Measurements from ENCODE around the gene MEAF6. TPM values are rescaled to one million over a fixed set of nuclear protein-coding genes. Genes with fewer than 3 reads are reported as not detected.

The MEAF6 gene
- total RNA-seq, 1 donor from 2014 or later = 34.1 TPM

DNA sequence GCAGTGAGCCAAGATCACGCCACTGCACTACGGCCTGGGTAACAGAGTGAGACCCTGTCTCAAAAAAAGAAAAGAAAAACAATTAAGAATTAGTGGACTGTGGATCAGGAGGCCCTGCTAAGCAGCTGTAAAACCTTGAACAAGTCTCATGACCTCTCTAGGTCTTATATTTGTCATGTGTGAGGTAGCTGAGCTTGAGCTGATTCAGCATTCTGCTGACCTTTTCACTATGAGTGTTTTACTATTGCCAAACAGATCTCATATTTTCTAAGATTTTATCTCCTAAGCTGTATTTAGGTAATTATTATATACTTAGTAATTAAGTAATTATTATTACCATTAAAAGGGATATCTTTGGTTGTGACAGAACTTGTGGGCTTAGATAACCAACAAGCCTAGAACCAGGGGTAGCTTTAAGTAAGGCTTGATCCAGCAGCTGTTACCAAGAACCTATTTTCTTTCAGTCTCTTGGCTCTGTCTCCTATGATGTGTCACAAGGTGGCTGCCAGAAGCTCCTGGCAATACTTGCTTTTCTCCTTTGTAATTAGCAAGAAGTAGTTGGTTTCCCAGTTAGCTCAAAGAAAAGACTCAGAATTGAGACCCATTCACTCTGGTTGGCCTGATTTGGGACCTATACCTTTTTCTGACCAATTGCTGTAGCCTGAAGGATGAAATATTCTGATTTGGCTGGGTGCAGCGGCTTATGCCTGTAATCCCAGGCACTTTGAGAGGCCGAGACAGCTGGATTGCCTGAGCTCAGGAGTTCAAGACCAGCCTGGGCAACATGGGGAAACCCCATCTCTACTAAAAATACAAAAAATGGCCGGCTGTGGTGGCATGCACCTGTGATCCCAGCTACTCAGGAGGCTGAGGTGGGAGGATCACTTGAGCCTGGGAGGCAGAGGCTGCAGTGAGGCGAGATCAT, 48.7 kb downstream of the MEAF6 start:
- peaks cover 3% of the 10 kb centered on the region for H3K4me1 ChIP-seq
- H3K27ac ChIP-seq (replicated peaks) = no peak overlapping the region
- no peaks in the 10 kb centered on the region for H3K9me3 ChIP-seq (replicated peaks)
- no peaks in the 10 kb centered on the region for H3K36me3 ChIP-seq
- no peaks in the 10 kb centered on the region for H3K27me3 ChIP-seq (ENCODE audit: low read depth)
- H3K4me3 ChIP-seq = no peak overlapping the region
- no peak for DNase-seq
- TF ChIP-seq, protein P1, sequence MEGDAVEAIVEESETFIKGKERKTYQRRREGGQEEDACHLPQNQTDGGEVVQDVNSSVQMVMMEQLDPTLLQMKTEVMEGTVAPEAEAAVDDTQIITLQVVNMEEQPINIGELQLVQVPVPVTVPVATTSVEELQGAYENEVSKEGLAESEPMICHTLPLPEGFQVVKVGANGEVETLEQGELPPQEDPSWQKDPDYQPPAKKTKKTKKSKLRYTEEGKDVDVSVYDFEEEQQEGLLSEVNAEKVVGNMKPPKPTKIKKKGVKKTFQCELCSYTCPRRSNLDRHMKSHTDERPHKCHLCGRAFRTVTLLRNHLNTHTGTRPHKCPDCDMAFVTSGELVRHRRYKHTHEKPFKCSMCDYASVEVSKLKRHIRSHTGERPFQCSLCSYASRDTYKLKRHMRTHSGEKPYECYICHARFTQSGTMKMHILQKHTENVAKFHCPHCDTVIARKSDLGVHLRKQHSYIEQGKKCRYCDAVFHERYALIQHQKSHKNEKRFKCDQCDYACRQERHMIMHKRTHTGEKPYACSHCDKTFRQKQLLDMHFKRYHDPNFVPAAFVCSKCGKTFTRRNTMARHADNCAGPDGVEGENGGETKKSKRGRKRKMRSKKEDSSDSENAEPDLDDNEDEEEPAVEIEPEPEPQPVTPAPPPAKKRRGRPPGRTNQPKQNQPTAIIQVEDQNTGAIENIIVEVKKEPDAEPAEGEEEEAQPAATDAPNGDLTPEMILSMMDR (IDR thresholded peaks at IDR 0.05; ENCODE audit: borderline replicate concordance) = no peak
- intact Hi-C loops (cut with micrococcal nuclease) = no loop called here

DNA sequence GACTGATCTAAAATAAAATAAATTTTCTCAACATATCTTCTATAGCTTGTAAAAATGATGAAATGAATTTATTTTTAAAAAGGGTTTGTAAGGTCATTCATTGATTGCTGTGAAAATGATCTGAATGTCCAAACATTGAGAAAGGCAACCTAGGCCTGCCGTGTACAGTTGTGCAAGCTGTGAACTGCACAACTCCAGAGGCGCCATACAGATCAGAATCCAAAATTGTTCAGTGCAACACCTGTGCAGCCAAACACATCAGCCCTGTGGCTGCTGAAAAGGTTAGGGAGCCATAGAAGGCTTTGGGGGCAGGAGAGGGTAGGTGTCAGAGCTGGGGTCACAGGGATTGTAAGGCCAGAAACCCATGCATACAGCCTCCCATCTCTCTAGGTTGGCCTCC, 50.1 kb downstream of the MEAF6 start:
- TF ChIP-seq, protein P1 (IDR thresholded peaks at IDR 0.05; ENCODE audit: borderline replicate concordance) = no peak
- H3K4me3 ChIP-seq = no peak overlapping the region
- no peaks in the 10 kb centered on the region for H3K4me1 ChIP-seq
- no peaks in the 10 kb centered on the region for H3K9me3 ChIP-seq (replicated peaks)
- H3K27ac ChIP-seq (replicated peaks) = no peak overlapping the region
- no peaks in the 10 kb centered on the region for H3K36me3 ChIP-seq
- no peak for DNase-seq
- no peaks in the 10 kb centered on the region for H3K27me3 ChIP-seq (ENCODE audit: low read depth)
- intact Hi-C loops (cut with micrococcal nuclease) = no loop called here

DNA sequence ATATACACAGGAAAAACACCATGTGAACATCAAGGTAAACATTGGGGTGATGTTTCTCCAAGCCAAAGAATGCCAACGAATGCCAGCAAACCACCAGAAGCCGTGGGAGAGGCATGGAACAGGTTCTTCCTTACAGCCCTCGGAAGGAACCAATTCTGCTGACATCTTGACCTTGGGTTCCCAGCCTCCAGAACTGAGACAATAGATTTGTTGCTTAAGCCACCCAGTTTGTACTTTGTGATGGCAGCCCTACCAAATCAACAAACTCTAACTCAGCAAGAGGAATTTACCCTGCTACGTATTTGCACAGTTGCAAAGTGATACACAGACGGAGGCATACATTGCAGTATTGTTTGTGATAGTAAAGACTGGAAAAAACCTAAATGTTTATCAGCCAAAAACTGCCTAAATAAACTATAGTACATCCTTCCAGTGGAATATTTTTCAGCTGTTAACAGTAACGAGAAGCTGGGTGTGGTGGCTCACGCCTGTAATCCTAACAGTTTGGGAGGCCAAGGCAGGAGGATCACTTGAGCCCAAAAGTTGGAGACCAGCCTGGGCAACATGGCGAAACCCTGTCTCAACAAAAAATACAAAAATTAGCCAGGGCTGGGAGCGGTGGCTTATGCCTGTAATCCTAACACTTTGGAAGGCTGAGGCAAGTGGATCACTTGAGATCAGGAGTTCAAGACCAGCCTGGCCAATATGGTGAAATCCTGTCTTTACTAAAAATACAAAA, 52.7 kb downstream of the MEAF6 start:
- no peak for DNase-seq
- H3K27ac ChIP-seq (replicated peaks) = no peak overlapping the region
- TF ChIP-seq, protein P1 (IDR thresholded peaks at IDR 0.05; ENCODE audit: borderline replicate concordance) = no peak
- H3K9me3 ChIP-seq (replicated peaks) = no peaks in the 10 kb centered on the region
- intact Hi-C loops (cut with micrococcal nuclease) = no loop called here
- no peaks in the 10 kb centered on the region for H3K4me1 ChIP-seq
- no peaks in the 10 kb centered on the region for H3K36me3 ChIP-seq
- no peak overlapping the region for H3K4me3 ChIP-seq
- no peaks in the 10 kb centered on the region for H3K27me3 ChIP-seq (ENCODE audit: low read depth)

DNA sequence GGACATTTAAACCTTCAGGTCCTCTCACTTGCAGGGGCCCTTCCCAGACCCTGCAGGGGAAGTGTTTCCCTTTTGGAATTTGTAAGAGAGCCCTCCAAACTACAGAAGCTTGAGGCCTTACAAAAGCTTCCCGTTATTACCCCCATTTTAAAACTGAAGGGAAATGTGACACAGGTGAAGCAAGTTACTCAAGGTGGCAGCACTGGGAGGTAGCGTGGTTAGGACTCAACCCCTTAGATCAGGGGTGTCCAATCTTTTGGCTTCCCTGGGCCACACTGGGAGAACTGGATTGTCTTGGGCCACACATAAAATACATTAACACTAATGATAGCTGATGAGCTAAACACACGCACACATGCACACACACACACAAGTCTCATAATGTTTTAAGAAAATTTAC, 56.0 kb downstream of the MEAF6 start:
- Histone ChIP-seq H3K27ac (replicated peaks) (no peak overlapping the region), H3K4me3 (no peak overlapping the region), H3K27me3 (ENCODE audit: low read depth) (no peaks in the 10 kb centered on the region), H3K4me1 (peaks cover 9% of the 10 kb centered on the region), H3K9me3 (replicated peaks) (no peaks in the 10 kb centered on the region), H3K36me3 (no peaks in the 10 kb centered on the region)
- intact Hi-C loops (cut with micrococcal nuclease) = loop anchor here (10.0 kb wide), 1 partner anchor 226 kb away; no protein-coding TSS in a partner anchor
- TF ChIP-seq, protein P1 (IDR thresholded peaks at IDR 0.05; ENCODE audit: borderline replicate concordance) = no peak
- no peak for DNase-seq

DNA sequence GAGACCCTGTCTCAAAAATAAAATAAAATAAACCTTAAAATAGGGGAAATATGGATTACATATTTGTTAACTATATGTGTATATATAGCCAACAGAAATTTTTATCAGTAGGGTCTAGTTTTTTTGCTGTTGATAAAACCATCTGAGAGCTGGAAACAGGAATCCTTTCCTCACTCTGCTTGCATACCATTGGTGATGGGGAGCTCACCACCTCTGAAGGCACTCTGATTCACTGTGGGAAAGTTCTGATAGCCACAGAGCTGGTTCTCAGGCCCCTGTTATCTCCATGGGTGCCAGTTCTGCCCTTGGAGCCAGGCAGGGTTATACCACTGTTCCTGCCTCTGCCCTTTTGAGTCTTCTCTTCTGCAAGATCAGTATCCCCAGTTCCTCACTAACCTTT, 58.0 kb downstream of the MEAF6 start:
- H3K36me3 ChIP-seq = no peaks in the 10 kb centered on the region
- intact Hi-C loops (cut with micrococcal nuclease) = loop anchor here (10.0 kb wide), 1 partner anchor 228 kb away; no protein-coding TSS in a partner anchor
- no peak overlapping the region for H3K27ac ChIP-seq (replicated peaks)
- TF ChIP-seq, protein P1 (IDR thresholded peaks at IDR 0.05; ENCODE audit: borderline replicate concordance) = no peak
- no peak overlapping the region for H3K4me3 ChIP-seq
- DNase-seq = no peak
- H3K9me3 ChIP-seq (replicated peaks) = no peaks in the 10 kb centered on the region
- H3K4me1 ChIP-seq = peaks cover 9% of the 10 kb centered on the region
- H3K27me3 ChIP-seq (ENCODE audit: low read depth) = no peaks in the 10 kb centered on the region
